WTC11 (cell line): ENCODE data around the gene FGF18. TPM values are rescaled to one million over a fixed set of nuclear protein-coding genes. Genes with fewer than 3 reads are reported as not detected.

ENCODE experiments used
- ATAC-seq: fragments of 200-7000 bp; cut with Tn5 transposase; 2 replicates; pipeline ENCODE4 v1.10.0; 2021; ENCODE audit warnings: mild to moderate bottlenecking, moderate library complexity
- CTCF ChIA-PET: fragments of 300-600 bp; sonication (Branson Sonifier 250); formaldehyde crosslinking; loops from one replicate; lab custom pipeline; 2021; ENCODE audit warnings: antibody characterized with exemption; lab: Charles Lee
- POLR2A ChIA-PET: fragments of 350-600 bp; sonication (Branson Sonifier 250); formaldehyde crosslinking; loops from one replicate; lab custom pipeline; 2021; ENCODE audit warnings: antibody characterized with exemption; lab: Charles Lee
- DNase-seq: peaks from one replicate; pipeline ENCODE4 v3.0.0; 2021; ENCODE audit warnings: low spot score
- H3K27ac Mint-ChIP-seq: 2 replicates; pipeline ENCODE4 v1.8.0; 2021; ENCODE audit warnings: mixed read lengths
- H3K27me3 Mint-ChIP-seq: 2 replicates; pipeline ENCODE4 v1.8.0; 2021; ENCODE audit warnings: low read depth, mild to moderate bottlenecking, moderate library complexity, mixed read lengths
- H3K36me3 Mint-ChIP-seq: 2 replicates; pipeline ENCODE4 v1.8.0; 2021; ENCODE audit warnings: mixed read lengths
- H3K4me1 Mint-ChIP-seq: 2 replicates; pipeline ENCODE4 v1.8.0; 2022; ENCODE audit warnings: mixed read lengths
- H3K4me3 Mint-ChIP-seq: 2 replicates; pipeline ENCODE4 v1.8.0; 2021; ENCODE audit warnings: mild to moderate bottlenecking, moderate library complexity, mixed read lengths
- H3K9me3 Mint-ChIP-seq: 2 replicates; pipeline ENCODE4 v1.8.0; 2021; ENCODE audit warnings: mixed read lengths
- ESRRA ChIP-seq: sonication (generic); formaldehyde crosslinking; IDR thresholded peaks from 2 replicates; pipeline ENCODE4 v1.8.1; 2022; ENCODE audit warnings: mild to moderate bottlenecking, missing genetic modification reagents, borderline replicate concordance
- GTF2I ChIP-seq: fragments of 250-450 bp; sonication (Bioruptor Pico); conservative IDR thresholded peaks from 2 replicates; pipeline ENCODE4 v1.4.0; 2021; ENCODE audit warnings: mild to moderate bottlenecking
- HMGXB4 ChIP-seq: sonication (generic); formaldehyde crosslinking; IDR thresholded peaks from 2 replicates; pipeline ENCODE4 v1.8.1; 2023; ENCODE audit warnings: mild to moderate bottlenecking, moderate library complexity, missing genetic modification reagents
- IRF2 ChIP-seq: sonication (generic); formaldehyde crosslinking; IDR thresholded peaks from 2 replicates; pipeline ENCODE4 v1.8.0; 2022; ENCODE audit warnings: low read depth, missing genetic modification reagents, borderline replicate concordance
- MLX ChIP-seq: sonication (generic); formaldehyde crosslinking; IDR thresholded peaks from 2 replicates; pipeline ENCODE4 v1.8.1; 2023; ENCODE audit warnings: mild to moderate bottlenecking, missing genetic modification reagents, moderate library complexity
- NFATC4 ChIP-seq: fragments of 250-450 bp; sonication (Bioruptor Pico); IDR thresholded peaks from 2 replicates; pipeline ENCODE4 v1.9.0; 2021; ENCODE audit warnings: mild to moderate bottlenecking
- NFYB ChIP-seq: sonication (generic); formaldehyde crosslinking; conservative IDR thresholded peaks from 2 replicates; pipeline ENCODE4 v1.8.0; 2022; ENCODE audit warnings: low read depth, missing genetic modification reagents
- NR3C1 ChIP-seq: sonication (generic); formaldehyde crosslinking; conservative IDR thresholded peaks from 2 replicates; pipeline ENCODE4 v1.8.1; 2023; ENCODE audit warnings: low read depth, mild to moderate bottlenecking, missing genetic modification reagents
- ZBTB21 ChIP-seq: sonication (generic); formaldehyde crosslinking; IDR thresholded peaks from 2 replicates; pipeline ENCODE4 v1.8.1; 2023; ENCODE audit warnings: mild to moderate bottlenecking, missing genetic modification reagents, borderline replicate concordance
- ZNF232 ChIP-seq: sonication (generic); formaldehyde crosslinking; IDR thresholded peaks from 2 replicates; pipeline ENCODE4 v1.8.0; 2022; ENCODE audit warnings: mild to moderate bottlenecking, missing genetic modification reagents
- ZNF263 ChIP-seq: sonication (generic); formaldehyde crosslinking; IDR thresholded peaks from 2 replicates; pipeline ENCODE4 v1.8.1; 2022; ENCODE audit warnings: low read depth, mild to moderate bottlenecking, moderate library complexity, missing genetic modification reagents
- ZNF416 ChIP-seq: fragments of 250-450 bp; sonication (Bioruptor Pico); IDR thresholded peaks from 2 replicates; pipeline ENCODE4 v1.9.0; 2021; ENCODE audit warnings: mild to moderate bottlenecking, inconsistent platforms
- ZNF425 ChIP-seq: fragments of 250-450 bp; sonication (Bioruptor Pico); conservative IDR thresholded peaks from 2 replicates; pipeline ENCODE4 v1.9.0; 2021; ENCODE audit warnings: mild to moderate bottlenecking
- total RNA-seq: library from RNA; stranded (reverse); gene quantifications from 3 replicates; pipeline ENCODE4 v1.2.3, GENCODE V29; 2021
- TF ChIP-seq, protein P1 (sequence below): sonication (generic); formaldehyde crosslinking; conservative IDR thresholded peaks from 2 replicates; pipeline ENCODE4 v1.8.1; 2022; ENCODE audit warnings: mild to moderate bottlenecking, missing genetic modification reagents
- TF ChIP-seq, protein P2 (sequence below): sonication (generic); formaldehyde crosslinking; IDR thresholded peaks from 2 replicates; pipeline ENCODE4 v1.8.1; 2022; ENCODE audit warnings: mild to moderate bottlenecking, moderate library complexity, missing genetic modification reagents
- TF ChIP-seq, protein P3 (sequence below): fragments of 250-450 bp; sonication (Bioruptor Pico); IDR thresholded peaks from 2 replicates; pipeline ENCODE4 v1.9.0; 2021; ENCODE audit warnings: mild to moderate bottlenecking, borderline replicate concordance
- TF ChIP-seq, protein P4 (sequence below): sonication (generic); formaldehyde crosslinking; IDR thresholded peaks from 2 replicates; pipeline ENCODE4 v1.8.0; 2022; ENCODE audit warnings: mild to moderate bottlenecking, missing genetic modification reagents

FGF18 gene
- total RNA-seq, 1 experiment from 2014 or later = 0.72 TPM

DNA sequence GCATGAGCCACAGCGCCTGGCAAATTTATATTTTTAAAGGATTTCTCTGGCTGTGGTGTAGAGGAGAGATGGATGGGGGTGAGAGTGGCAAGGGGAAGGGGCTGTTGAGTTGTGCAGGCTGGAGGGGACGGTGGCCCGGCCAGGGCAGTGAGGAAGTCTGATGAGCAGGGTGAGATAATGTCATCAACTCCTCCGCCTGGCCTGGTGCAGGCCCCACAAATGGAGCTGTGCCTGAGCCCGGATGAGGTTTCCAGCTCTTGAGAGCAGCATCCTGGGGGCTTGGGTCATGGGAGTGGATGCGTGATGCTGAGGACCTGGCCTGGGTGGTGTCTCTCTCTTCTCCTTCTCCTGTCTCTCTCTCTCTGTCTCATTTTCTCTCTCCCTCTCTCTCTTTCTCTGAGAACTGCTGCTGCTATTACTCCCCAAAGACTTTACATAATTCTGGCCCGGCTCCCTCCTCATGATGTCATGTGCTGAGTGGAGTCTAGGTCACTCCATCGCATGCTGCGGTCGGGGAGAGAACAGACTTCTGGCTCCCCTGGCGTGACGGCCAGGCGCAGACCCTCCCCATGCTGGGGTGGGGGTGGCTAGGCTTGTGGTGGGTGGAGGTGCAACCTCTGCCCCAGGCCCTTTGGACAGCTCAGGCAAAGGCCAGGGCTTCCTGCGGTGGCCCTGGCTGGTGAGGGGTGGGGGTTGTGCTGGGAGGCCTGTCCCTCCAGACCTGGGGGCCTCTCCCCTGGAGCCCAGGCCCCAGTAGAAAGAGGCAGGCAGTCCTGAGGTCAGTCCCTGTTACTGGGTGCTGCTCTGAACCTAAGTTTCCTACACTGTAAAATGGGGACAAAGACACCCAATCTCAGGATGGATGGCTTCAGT is 26.4 kb downstream of the FGF18 start:
- no peak for ATAC-seq
- Mint-ChIP-seq H3K9me3 (no peaks in the 10 kb centered on the region), H3K36me3 (no peaks in the 10 kb centered on the region), H3K4me3 (no peak overlapping the region), H3K27me3 (peaks cover 16% of the 10 kb centered on the region), H3K4me1 (peaks cover 32% of the 10 kb centered on the region), H3K27ac (no peak overlapping the region)
- no peak for DNase-seq
- ChIA-PET POLR2A (no interaction called here), CTCF (interaction anchor here (0.7 to 1.5 kb wide), 4 partner anchors 7 to 40 kb away, joined by 3 to 4 read pairs (median 4); no protein-coding TSS in a partner anchor)
- TF ChIP-seq NFATC4 (CRISPR knock-in tag) (no peak), HMGXB4 (CRISPR knock-in tag) (no peak), ZNF416 (no peak), NR3C1 (no peak), IRF2 (no peak)
- TF ChIP-seq, protein P1, sequence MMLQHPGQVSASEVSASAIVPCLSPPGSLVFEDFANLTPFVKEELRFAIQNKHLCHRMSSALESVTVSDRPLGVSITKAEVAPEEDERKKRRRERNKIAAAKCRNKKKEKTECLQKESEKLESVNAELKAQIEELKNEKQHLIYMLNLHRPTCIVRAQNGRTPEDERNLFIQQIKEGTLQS = no peak

DNA sequence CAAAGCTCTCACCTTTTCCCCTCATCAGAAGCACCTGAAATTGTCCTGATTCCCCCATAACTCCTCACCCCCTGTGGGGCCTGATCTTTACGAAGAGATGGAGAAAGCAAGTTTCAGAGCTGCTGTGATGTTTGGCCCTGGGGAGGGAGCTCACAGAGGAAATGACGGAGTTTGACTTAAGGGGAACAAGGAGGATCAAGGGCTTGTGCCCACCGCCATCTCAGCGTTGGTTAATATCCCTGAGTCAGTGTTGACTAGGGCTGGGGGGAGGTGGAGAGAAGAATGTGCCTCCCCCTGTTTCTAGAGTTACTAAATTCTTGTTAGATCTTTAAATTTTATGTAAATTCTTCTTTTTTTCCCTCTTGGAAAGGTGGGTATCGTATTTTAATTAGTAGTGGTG is 27.8 kb downstream of the FGF18 start:
- no peak for ATAC-seq
- H3K4me1 Mint-ChIP-seq = peaks cover 39% of the 10 kb centered on the region
- DNase-seq = no peak

DNA sequence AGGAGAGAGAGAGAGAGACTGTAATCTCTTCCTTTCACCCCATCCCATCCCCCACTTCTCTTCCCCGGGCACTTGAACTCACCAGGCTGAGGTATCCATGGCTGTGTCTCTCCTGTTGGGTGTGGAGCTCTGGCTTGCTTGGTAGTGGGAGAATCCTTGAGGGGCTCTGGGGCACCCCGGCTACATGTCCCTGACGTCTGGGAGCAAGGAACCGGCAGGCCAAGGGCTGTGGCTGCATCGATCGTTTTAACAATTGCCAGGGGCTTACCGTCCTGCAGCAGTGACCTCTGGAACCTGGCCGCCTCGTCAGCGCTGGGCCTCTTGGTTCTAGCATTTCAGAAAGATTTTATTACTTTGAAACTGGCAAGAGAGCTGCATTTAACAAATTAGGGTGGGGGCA is 30.0 kb downstream of the FGF18 start:
- 0 out of 2 replicates have a peak overlapping the region, but pooled peaks have one; percentile 16 for H3K4me3 Mint-ChIP-seq
- no peak for DNase-seq
- ATAC-seq = no peak
- peaks cover 21% of the 10 kb centered on the region for H3K27me3 Mint-ChIP-seq
- ChIA-PET POLR2A (interaction anchor here (0.7 to 1.0 kb wide), 3 partner anchors 10 to 141 kb away, joined by 3 to 4 read pairs (median 3); no protein-coding TSS in a partner anchor), CTCF (interaction anchor here (1.3 to 3.9 kb wide), 3 partner anchors 12 to 35 kb away, joined by 4 to 25 read pairs (median 5); partner anchors contain the start of gene FGF18)
- H3K9me3 Mint-ChIP-seq = no peaks in the 10 kb centered on the region
- H3K4me1 Mint-ChIP-seq = peaks cover 49% of the 10 kb centered on the region
- no peaks in the 10 kb centered on the region for H3K36me3 Mint-ChIP-seq
- H3K27ac Mint-ChIP-seq = no peak overlapping the region
- TF ChIP-seq ZNF425 (CRISPR knock-in tag) (no peak), ESRRA (CRISPR knock-in tag) (no peak), ZNF263 (CRISPR knock-in tag) (no peak), ZNF232 (CRISPR knock-in tag) (no peak), MLX (CRISPR knock-in tag) (no peak), ZBTB21 (CRISPR knock-in tag) (no peak)
- TF ChIP-seq, protein P2, sequence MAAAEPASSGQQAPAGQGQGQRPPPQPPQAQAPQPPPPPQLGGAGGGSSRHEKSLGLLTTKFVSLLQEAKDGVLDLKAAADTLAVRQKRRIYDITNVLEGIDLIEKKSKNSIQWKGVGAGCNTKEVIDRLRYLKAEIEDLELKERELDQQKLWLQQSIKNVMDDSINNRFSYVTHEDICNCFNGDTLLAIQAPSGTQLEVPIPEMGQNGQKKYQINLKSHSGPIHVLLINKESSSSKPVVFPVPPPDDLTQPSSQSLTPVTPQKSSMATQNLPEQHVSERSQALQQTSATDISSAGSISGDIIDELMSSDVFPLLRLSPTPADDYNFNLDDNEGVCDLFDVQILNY (CRISPR knock-in tag) = no peak
- TF ChIP-seq, protein P3, sequence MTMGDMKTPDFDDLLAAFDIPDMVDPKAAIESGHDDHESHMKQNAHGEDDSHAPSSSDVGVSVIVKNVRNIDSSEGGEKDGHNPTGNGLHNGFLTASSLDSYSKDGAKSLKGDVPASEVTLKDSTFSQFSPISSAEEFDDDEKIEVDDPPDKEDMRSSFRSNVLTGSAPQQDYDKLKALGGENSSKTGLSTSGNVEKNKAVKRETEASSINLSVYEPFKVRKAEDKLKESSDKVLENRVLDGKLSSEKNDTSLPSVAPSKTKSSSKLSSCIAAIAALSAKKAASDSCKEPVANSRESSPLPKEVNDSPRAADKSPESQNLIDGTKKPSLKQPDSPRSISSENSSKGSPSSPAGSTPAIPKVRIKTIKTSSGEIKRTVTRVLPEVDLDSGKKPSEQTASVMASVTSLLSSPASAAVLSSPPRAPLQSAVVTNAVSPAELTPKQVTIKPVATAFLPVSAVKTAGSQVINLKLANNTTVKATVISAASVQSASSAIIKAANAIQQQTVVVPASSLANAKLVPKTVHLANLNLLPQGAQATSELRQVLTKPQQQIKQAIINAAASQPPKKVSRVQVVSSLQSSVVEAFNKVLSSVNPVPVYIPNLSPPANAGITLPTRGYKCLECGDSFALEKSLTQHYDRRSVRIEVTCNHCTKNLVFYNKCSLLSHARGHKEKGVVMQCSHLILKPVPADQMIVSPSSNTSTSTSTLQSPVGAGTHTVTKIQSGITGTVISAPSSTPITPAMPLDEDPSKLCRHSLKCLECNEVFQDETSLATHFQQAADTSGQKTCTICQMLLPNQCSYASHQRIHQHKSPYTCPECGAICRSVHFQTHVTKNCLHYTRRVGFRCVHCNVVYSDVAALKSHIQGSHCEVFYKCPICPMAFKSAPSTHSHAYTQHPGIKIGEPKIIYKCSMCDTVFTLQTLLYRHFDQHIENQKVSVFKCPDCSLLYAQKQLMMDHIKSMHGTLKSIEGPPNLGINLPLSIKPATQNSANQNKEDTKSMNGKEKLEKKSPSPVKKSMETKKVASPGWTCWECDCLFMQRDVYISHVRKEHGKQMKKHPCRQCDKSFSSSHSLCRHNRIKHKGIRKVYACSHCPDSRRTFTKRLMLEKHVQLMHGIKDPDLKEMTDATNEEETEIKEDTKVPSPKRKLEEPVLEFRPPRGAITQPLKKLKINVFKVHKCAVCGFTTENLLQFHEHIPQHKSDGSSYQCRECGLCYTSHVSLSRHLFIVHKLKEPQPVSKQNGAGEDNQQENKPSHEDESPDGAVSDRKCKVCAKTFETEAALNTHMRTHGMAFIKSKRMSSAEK (CRISPR knock-in tag) = no peak

More for the DNA sequence above, 27.8 kb downstream of the FGF18 start:
- CTCF ChIA-PET = interaction anchor here (1.0 to 1.1 kb wide), 2 partner anchors 10 to 29 kb away, joined by 3 read pairs; no protein-coding TSS in a partner anchor
- POLR2A ChIA-PET = no interaction called here
- H3K27me3 Mint-ChIP-seq = peaks cover 21% of the 10 kb centered on the region
- TF ChIP-seq, protein P4, sequence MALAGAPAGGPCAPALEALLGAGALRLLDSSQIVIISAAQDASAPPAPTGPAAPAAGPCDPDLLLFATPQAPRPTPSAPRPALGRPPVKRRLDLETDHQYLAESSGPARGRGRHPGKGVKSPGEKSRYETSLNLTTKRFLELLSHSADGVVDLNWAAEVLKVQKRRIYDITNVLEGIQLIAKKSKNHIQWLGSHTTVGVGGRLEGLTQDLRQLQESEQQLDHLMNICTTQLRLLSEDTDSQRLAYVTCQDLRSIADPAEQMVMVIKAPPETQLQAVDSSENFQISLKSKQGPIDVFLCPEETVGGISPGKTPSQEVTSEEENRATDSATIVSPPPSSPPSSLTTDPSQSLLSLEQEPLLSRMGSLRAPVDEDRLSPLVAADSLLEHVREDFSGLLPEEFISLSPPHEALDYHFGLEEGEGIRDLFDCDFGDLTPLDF (CRISPR knock-in tag) = no peak
- TF ChIP-seq NFYB (CRISPR knock-in tag) = no peak
- no peak for TF ChIP-seq GTF2I (CRISPR knock-in tag)
- TF ChIP-seq, all 79 proteins: peak for 0
- no peak overlapping the region for H3K27ac Mint-ChIP-seq
- no peak overlapping the region for H3K4me3 Mint-ChIP-seq
- no peaks in the 10 kb centered on the region for H3K36me3 Mint-ChIP-seq
- no peaks in the 10 kb centered on the region for H3K9me3 Mint-ChIP-seq
